ENCODE measurements around the gene DPF1.

DNA sequence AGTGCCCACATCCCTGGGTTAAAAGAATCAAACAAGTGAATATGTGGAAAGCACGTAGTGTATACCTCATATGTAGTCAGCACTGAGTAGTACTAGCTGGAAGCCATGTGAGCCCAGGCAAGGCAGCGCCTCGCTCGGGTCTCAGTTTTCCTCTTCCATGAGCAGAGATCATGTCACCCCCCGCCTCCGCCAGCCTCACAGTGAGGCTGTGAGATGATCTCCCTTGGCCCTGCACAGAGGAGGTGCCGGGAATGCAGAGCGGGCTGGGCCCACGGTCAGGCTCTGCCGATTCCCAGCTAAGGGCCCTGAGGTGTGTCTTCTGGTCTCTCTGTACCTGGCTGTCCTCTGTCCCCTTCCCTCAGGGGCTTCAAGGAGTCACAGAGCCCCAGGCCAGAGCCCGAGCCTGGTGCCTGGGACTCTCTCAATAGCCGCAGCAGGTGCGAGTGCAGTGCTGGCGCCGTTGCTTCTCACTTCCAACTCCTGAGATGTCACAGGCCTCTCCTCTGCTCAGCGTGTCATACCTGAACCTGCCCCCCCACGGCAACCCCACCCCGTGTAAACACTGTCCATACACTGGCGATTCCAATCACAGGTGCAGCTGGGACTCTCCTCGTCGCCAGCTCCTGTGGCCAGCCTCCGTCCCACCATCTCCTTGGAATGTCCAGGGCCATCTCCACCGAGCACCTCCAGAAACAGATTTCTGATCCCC is 26.9 kb downstream of the DPF1 start:
- TF ChIP-seq, protein P1, sequence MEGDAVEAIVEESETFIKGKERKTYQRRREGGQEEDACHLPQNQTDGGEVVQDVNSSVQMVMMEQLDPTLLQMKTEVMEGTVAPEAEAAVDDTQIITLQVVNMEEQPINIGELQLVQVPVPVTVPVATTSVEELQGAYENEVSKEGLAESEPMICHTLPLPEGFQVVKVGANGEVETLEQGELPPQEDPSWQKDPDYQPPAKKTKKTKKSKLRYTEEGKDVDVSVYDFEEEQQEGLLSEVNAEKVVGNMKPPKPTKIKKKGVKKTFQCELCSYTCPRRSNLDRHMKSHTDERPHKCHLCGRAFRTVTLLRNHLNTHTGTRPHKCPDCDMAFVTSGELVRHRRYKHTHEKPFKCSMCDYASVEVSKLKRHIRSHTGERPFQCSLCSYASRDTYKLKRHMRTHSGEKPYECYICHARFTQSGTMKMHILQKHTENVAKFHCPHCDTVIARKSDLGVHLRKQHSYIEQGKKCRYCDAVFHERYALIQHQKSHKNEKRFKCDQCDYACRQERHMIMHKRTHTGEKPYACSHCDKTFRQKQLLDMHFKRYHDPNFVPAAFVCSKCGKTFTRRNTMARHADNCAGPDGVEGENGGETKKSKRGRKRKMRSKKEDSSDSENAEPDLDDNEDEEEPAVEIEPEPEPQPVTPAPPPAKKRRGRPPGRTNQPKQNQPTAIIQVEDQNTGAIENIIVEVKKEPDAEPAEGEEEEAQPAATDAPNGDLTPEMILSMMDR (IDR thresholded peaks at IDR 0.05) = no peak
- no peak for TF ChIP-seq POLR2A (IDR thresholded peaks at IDR 0.05)

All from lower leg skin (tissue), 3 donors.